H1 (cell line): Measurements from ENCODE around the gene ZNF786. TPM values are rescaled to one million over a fixed set of nuclear protein-coding genes. Genes with fewer than 3 reads are reported as not detected.
A peak's percentile ranks its signal among the peaks of the same experiment; 100 is the strongest.

Experiments
- CTCF ChIA-PET: fragments of 300-600 bp; sonication (Branson Sonifier 250); formaldehyde crosslinking; loops from one replicate; lab custom pipeline; 2021; ENCODE audit not compliant: partially characterized antibody; lab: Charles Lee
- POLR2A ChIA-PET: fragments of 300-600 bp; sonication (Branson Sonifier 250); formaldehyde crosslinking; loops from one replicate; lab custom pipeline; 2021; ENCODE audit warnings: inconsistent platforms; ENCODE audit not compliant: partially characterized antibody; lab: Charles Lee
- DNase-seq, 2 experiments: peaks; one replicate each; pipeline versions ENCODE4 v3.0.0 to v3.0.0-alpha.2; 2010 to 2022; ENCODE audit warnings: low spot score in 2 of 2, low read depth in 1 of 2, mixed read lengths in 1 of 2
- FAIRE-seq: peaks from 2 replicates; lab custom pipeline; 2011; peaks lifted over from hg19 to GRCh38; lab: Jason Lieb, UNC
- H2AFZ ChIP-seq: 2 replicates; pipeline ENCODE4 v1.8.1; 2012; ENCODE audit warnings: low read length, inconsistent platforms
- H2AK5ac ChIP-seq: 2 replicates; pipeline ENCODE4 v1.6.1; 2013; ENCODE audit warnings: low read depth, low read length
- H2BK120ac ChIP-seq: replicated peaks from 2 replicates; pipeline ENCODE3; 2013; ENCODE audit warnings: low read depth, low read length, inconsistent platforms
- H2BK12ac ChIP-seq: 2 replicates; pipeline ENCODE4 v1.6.1; 2013; ENCODE audit warnings: low read depth, low read length
- H2BK15ac ChIP-seq: 2 replicates; pipeline ENCODE4 v1.6.1; 2013; ENCODE audit warnings: low read length
- H2BK20ac ChIP-seq: 2 replicates; pipeline ENCODE4 v1.6.1; 2013; ENCODE audit warnings: low read length
- H2BK5ac ChIP-seq: 2 replicates; pipeline ENCODE4 v1.6.1; 2013; ENCODE audit warnings: low read depth, low read length
- H3K14ac ChIP-seq: 2 replicates; pipeline ENCODE4 v1.6.1; 2013; ENCODE audit warnings: inconsistent platforms; ENCODE audit not compliant: insufficient read length
- H3K18ac ChIP-seq: 2 replicates; pipeline ENCODE4 v1.6.1; 2013; ENCODE audit warnings: low read length; ENCODE audit errors: extremely low read depth
- H3K23ac ChIP-seq: 2 replicates; pipeline ENCODE4 v1.6.1; 2013; ENCODE audit warnings: inconsistent platforms; ENCODE audit not compliant: insufficient read length
- H3K23me2 ChIP-seq: 2 replicates; pipeline ENCODE4 v1.6.1; 2013; ENCODE audit warnings: low read depth, low read length
- H3K27ac ChIP-seq: 2 replicates; pipeline ENCODE4 v1.6.1; 2011; ENCODE audit warnings: low read depth, low read length, inconsistent platforms
- H3K27me3 ChIP-seq, 4 experiments: replicated peaks in 1 of 4; 1 replicate in 1 of 4; 2 replicates in 3 of 4; pipeline versions ENCODE4 v1.6.1 to v1.8.1; 2011 to 2013; ENCODE audit warnings: low read length in 3 of 4, mild to moderate bottlenecking in 3 of 4, inconsistent platforms in 2 of 4, mixed read lengths in 2 of 4, moderate library complexity in 1 of 4; ENCODE audit not compliant: control insufficient read depth in 3 of 4, insufficient read depth in 3 of 4; ENCODE audit errors: extremely low read depth in 1 of 4
- H3K36me3 ChIP-seq, 4 experiments: 2 replicates each; pipeline versions ENCODE4 v1.6.1 to v1.8.1; 2011 to 2013; ENCODE audit warnings: mild to moderate bottlenecking in 4 of 4, low read length in 3 of 4, moderate library complexity in 2 of 4, control low read depth in 1 of 4, inconsistent platforms in 1 of 4; ENCODE audit not compliant: insufficient read depth in 4 of 4, control insufficient read depth in 2 of 4
- H3K4ac ChIP-seq: replicated peaks from 2 replicates; pipeline ENCODE3; 2013; ENCODE audit warnings: low read length, low read depth, mixed read lengths, inconsistent platforms; ENCODE audit not compliant: insufficient read length
- H3K4me1 ChIP-seq, 4 experiments: replicated peaks in 1 of 4; 1 replicate in 1 of 4; 2 replicates in 3 of 4; pipeline versions ENCODE4 v1.6.1 to v1.8.1; 2011 to 2013; ENCODE audit warnings: low read length in 3 of 4, inconsistent platforms in 2 of 4, mixed read lengths in 1 of 4; ENCODE audit not compliant: insufficient read depth in 4 of 4, control insufficient read depth in 3 of 4
- H3K4me2 ChIP-seq, 2 experiments: 2 replicates each; pipeline versions ENCODE4 v1.6.1 to v1.8.1; 2011 to 2013; ENCODE audit warnings: low read depth in 2 of 2, low read length in 2 of 2, control low read depth in 1 of 2, inconsistent platforms in 1 of 2, mild to moderate bottlenecking in 1 of 2; ENCODE audit not compliant: insufficient read depth in 1 of 2
- H3K4me3 ChIP-seq, 4 experiments: fragments of 200-600, 300-600 bp in 1 of 4; sonication (generic), shearing (Covaris generic), sonication (Bioruptor Twin) in 1 of 4; 2 replicates each; pipeline versions ENCODE4 v1.5.1 to v1.8.1; 2011 to 2016; ENCODE audit warnings: low read length in 4 of 4, low read depth in 3 of 4, control low read depth in 2 of 4, inconsistent platforms in 2 of 4, mild to moderate bottlenecking in 2 of 4, mixed read lengths in 1 of 4, moderate library complexity in 1 of 4; ENCODE audit not compliant: insufficient read depth in 2 of 4; ENCODE audit errors: extremely low read depth in 1 of 4
- H3K56ac ChIP-seq: replicated peaks from 2 replicates; pipeline ENCODE3; 2013; ENCODE audit warnings: low read depth, mild to moderate bottlenecking, mixed read lengths, low read length, inconsistent platforms; ENCODE audit not compliant: insufficient read length
- H3K79me1 ChIP-seq: 2 replicates; pipeline ENCODE4 v1.6.1; 2013; ENCODE audit warnings: low read depth, low read length, control low read depth
- H3K79me2 ChIP-seq, 2 experiments: 2 replicates each; pipeline versions ENCODE4 v1.6.1 to v1.8.1; 2012 to 2013; ENCODE audit warnings: low read length in 2 of 2, mild to moderate bottlenecking in 2 of 2, inconsistent platforms in 1 of 2; ENCODE audit not compliant: insufficient read depth in 2 of 2, control insufficient read depth in 1 of 2
- H3K9ac ChIP-seq, 4 experiments: replicated peaks in 1 of 4; 1 replicate in 1 of 4; 2 replicates in 3 of 4; pipeline versions ENCODE4 v1.6.1 to v1.8.1; 2011 to 2013; ENCODE audit warnings: low read depth in 3 of 4, low read length in 3 of 4, control low read depth in 2 of 4, mild to moderate bottlenecking in 2 of 4, moderate library complexity in 2 of 4, inconsistent platforms in 1 of 4; ENCODE audit errors: extremely low read depth in 1 of 4
- H3K9me3 ChIP-seq, 2 experiments: 2 replicates each; pipeline versions ENCODE4 v1.6.1 to v1.8.1; 2012 to 2013; ENCODE audit warnings: mild to moderate bottlenecking in 2 of 2, moderate library complexity in 2 of 2, control low read depth in 1 of 2, inconsistent platforms in 1 of 2, low read depth in 1 of 2, low read length in 1 of 2, mixed read lengths in 1 of 2; ENCODE audit not compliant: insufficient read depth in 2 of 2
- H4K20me1 ChIP-seq, 2 experiments: replicated peaks in 1 of 2; 2 replicates each; pipeline versions ENCODE3 to v1.8.1; 2011 to 2013; ENCODE audit warnings: inconsistent platforms in 2 of 2, low read length in 2 of 2, mild to moderate bottlenecking in 1 of 2; ENCODE audit not compliant: insufficient read depth in 2 of 2, control insufficient read depth in 1 of 2
- H4K5ac ChIP-seq: 2 replicates; pipeline ENCODE4 v1.6.1; 2013; ENCODE audit warnings: low read length, low read depth, mixed read lengths, inconsistent platforms; ENCODE audit not compliant: insufficient read length
- H4K8ac ChIP-seq: 2 replicates; pipeline ENCODE4 v1.8.0; 2013; ENCODE audit warnings: mild to moderate bottlenecking, moderate library complexity, low read length, inconsistent platforms; ENCODE audit not compliant: insufficient read depth; ENCODE audit errors: extremely low read depth
- H4K91ac ChIP-seq: replicated peaks from 2 replicates; pipeline ENCODE3; 2013; ENCODE audit warnings: low read length, mixed read lengths, inconsistent platforms; ENCODE audit not compliant: insufficient read length
- BCL11A ChIP-seq, 2 experiments: IDR thresholded peaks; one replicate each; pipeline ENCODE4 v1.6.1; 2011; ENCODE audit warnings: low read depth in 2 of 2, low read length in 2 of 2, mild to moderate bottlenecking in 2 of 2
- CEBPB ChIP-seq: IDR thresholded peaks from 2 replicates; pipeline ENCODE4 v1.6.1; 2012; ENCODE audit warnings: low read depth, low read length
- EP300 ChIP-seq, 2 experiments: IDR thresholded peaks; 1 replicate in 1 of 2; 2 replicates in 1 of 2; pipeline ENCODE4 v1.6.1; 2011 to 2012; ENCODE audit warnings: low read depth in 2 of 2, low read length in 2 of 2, mild to moderate bottlenecking in 2 of 2, borderline replicate concordance in 1 of 2, inconsistent platforms in 1 of 2, moderate library complexity in 1 of 2
- KDM4A ChIP-seq: IDR thresholded peaks from one replicate; pipeline ENCODE4 v1.7.1; 2012; ENCODE audit warnings: low read depth, mild to moderate bottlenecking, moderate library complexity, low read length, inconsistent platforms; ENCODE audit not compliant: severe bottlenecking
- PHF8 ChIP-seq: fragments of 200-600 bp; sonication (generic); conservative IDR thresholded peaks from 2 replicates; pipeline ENCODE4 v1.7.1; 2012; ENCODE audit warnings: low read depth, mild to moderate bottlenecking, inconsistent platforms, low read length, moderate library complexity
- RAD21 ChIP-seq, 2 experiments: IDR thresholded peaks in 1 of 2; conservative IDR thresholded peaks in 1 of 2; 2 replicates each; pipeline ENCODE4 v1.6.1; 2011; ENCODE audit warnings: low read depth in 2 of 2, low read length in 2 of 2, improper control_type of control experiment in 1 of 2, inconsistent platforms in 1 of 2, mild to moderate bottlenecking in 1 of 2, moderate library complexity in 1 of 2
- TCF12 ChIP-seq: IDR thresholded peaks from 2 replicates; pipeline ENCODE4 v1.6.1; 2011; ENCODE audit warnings: low read depth, mild to moderate bottlenecking, low read length
- WGBS, 2 experiments: shearing (Covaris generic) in 1 of 2; methylation state at CpG; one replicate each; pipeline versions ENCODE4 v1.1.6 to v1.1.7; 2013 to 2015; ENCODE audit warnings: low lambda C conversion rate in 2 of 2, mixed read lengths in 2 of 2, inconsistent platforms in 1 of 2, low coverage in 1 of 2, missing lambda C conversion rate in 1 of 2; ENCODE audit not compliant: insufficient replicate concordance in 2 of 2, insufficient coverage in 1 of 2, insufficient read length in 1 of 2; ENCODE audit errors: extremely low coverage in 1 of 2, missing lambda C conversion rate in 1 of 2; 5-methylcytosine and 5-hydroxymethylcytosine counted together
- polyA plus RNA-seq, 7 experiments: library from polyadenylated mRNA; depleted of rRNA in 3 of 7; stranded (reverse) in 5 of 7; unstranded in 2 of 7; fragments of >200 nt in 5 of 7; fragments of 200-250 nt in 2 of 7; gene quantifications; 1 replicate in 5 of 7; 2 replicates in 1 of 7; 4 replicates in 1 of 7; pipeline versions ENCODE4 v1.2.1 to v1.2.3, GENCODE V29; 2011 to 2013; ENCODE audit warnings: missing spikeins in 2 of 7, mixed read lengths in 2 of 7
- total RNA-seq: library from RNA; stranded (reverse); fragmentation: NEBNext Ultra II Directional; extraction: Animal tissue kit (Norgen Biotek cat#: 25700); gene quantifications from 2 replicates; pipeline ENCODE4 v1.2.1, GENCODE V29; 2021
- TF ChIP-seq, protein P1 (sequence below), 3 experiments: IDR thresholded peaks; 1 replicate in 2 of 3; 2 replicates in 1 of 3; pipeline versions ENCODE4 v1.5.1 to v1.6.1; 2011; ENCODE audit warnings: low read length in 3 of 3, mild to moderate bottlenecking in 3 of 3, inconsistent platforms in 2 of 3, low read depth in 1 of 3, moderate library complexity in 1 of 3; ENCODE audit not compliant: insufficient read depth in 1 of 3; ENCODE audit errors: control extremely low read depth in 1 of 3
- TF ChIP-seq, protein P2 (sequence below): IDR thresholded peaks from 2 replicates; pipeline ENCODE4 v1.6.1; 2012; ENCODE audit warnings: inconsistent platforms

The ZNF786 gene
- total and polyA plus RNA-seq, 2 of the 8 experiments (the other 6 are each of a cell fraction or from before 2014, with no cell fraction given) = 7.7 to 16.3 TPM

DNA sequence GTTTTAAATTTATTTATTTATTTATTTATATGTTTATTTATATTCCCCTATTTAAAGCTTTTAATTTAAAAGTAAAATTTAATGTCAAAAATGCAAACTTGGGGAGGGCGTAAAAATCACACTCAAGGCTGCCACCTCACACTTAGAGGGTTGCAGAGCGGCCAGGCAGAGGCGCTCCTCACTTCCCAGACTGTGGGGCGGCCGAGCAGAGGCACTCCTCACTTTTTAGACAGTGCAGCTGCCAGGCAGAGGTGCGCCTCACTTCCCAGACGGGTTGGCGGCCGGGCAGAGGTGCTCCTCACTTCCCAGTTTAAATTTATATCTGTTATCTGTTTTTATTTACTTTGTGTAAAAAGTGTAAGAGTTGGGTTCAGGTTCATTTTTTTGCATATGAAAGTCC is 45.6 kb upstream of the ZNF786 start:
- Histone ChIP-seq H2BK20ac (no peak overlapping the region), H2AK5ac (no peak overlapping the region), H2BK15ac (no peak overlapping the region), H3K4me2 (no peak overlapping the region), H3K18ac (no peak overlapping the region), H3K23ac (no peak overlapping the region), H4K91ac (no peak overlapping the region), H2BK120ac (no peak overlapping the region), H3K27ac (no peak overlapping the region), H3K23me2 (no peaks in the 10 kb centered on the region), H2BK5ac (no peak overlapping the region), H3K79me1 (no peaks in the 10 kb centered on the region), H2AFZ (no peak overlapping the region), H3K4me1 (peaks cover 0 to 3% (median 0%) of the 10 kb centered on the region in 4 experiments; a peak in 1 of 7 replicates), H3K4me3 (no peak overlapping the region), H3K9me3 (peaks cover 0 to under 1% of the 10 kb centered on the region in 2 experiments; a peak in 2 of 4 replicates), H2BK12ac (no peak overlapping the region), H3K36me3 (peaks cover 0 to 11% (median 5%) of the 10 kb centered on the region in 4 experiments; a peak in 3 of 8 replicates), H3K9ac (no peak overlapping the region), H4K20me1 (no peaks in the 10 kb centered on the region), H3K79me2 (no peaks in the 10 kb centered on the region), H3K56ac (no peak overlapping the region), H3K14ac (no peak overlapping the region), H4K5ac (no peak overlapping the region), H3K4ac (no peak overlapping the region), H3K27me3 (no peaks in the 10 kb centered on the region), H4K8ac (no peak overlapping the region; the same call in 1 of the 2 replicates)
- CTCF ChIA-PET = interaction anchor here (0.6 to 4.9 kb wide), 9 partner anchors 8 to 65 kb away, joined by 3 to 34 read pairs (median 5); partner anchors contain the start of genes ZNF398 and ZNF425
- POLR2A ChIA-PET = interaction anchor here (1.1 to 8.2 kb wide), 8 partner anchors 10 to 48 kb away, joined by 3 to 75 read pairs (median 4); partner anchors contain the start of genes ZNF398 and ZNF425
- DNase-seq (no peak), FAIRE-seq (no peak)
- 91% methylated on average over 9 of the region's 9 CpGs; no CpG with 5 or more reads in 1 of the 2 experiments for WGBS, 2 experiments
- no peak for TF ChIP-seq KDM4A
- peak in 1 of 2 experiments; percentile 51; a peak in 1 of 3 replicates for TF ChIP-seq EP300 (IDR thresholded peaks at IDR 0.05; ENCODE audit: borderline replicate concordance in 1 of 2, low read depth in 2 of 2, low read length in 2 of 2)
- TF ChIP-seq, protein P1, sequence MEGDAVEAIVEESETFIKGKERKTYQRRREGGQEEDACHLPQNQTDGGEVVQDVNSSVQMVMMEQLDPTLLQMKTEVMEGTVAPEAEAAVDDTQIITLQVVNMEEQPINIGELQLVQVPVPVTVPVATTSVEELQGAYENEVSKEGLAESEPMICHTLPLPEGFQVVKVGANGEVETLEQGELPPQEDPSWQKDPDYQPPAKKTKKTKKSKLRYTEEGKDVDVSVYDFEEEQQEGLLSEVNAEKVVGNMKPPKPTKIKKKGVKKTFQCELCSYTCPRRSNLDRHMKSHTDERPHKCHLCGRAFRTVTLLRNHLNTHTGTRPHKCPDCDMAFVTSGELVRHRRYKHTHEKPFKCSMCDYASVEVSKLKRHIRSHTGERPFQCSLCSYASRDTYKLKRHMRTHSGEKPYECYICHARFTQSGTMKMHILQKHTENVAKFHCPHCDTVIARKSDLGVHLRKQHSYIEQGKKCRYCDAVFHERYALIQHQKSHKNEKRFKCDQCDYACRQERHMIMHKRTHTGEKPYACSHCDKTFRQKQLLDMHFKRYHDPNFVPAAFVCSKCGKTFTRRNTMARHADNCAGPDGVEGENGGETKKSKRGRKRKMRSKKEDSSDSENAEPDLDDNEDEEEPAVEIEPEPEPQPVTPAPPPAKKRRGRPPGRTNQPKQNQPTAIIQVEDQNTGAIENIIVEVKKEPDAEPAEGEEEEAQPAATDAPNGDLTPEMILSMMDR (IDR thresholded peaks at IDR 0.05; ENCODE audit: control extremely low read depth in 1 of 3, insufficient read depth in 1 of 3, low read depth in 1 of 3, low read length in 3 of 3) = peak in 1 of 3 experiments; percentile 8; a peak in 1 of 4 replicates
- no peak for TF ChIP-seq CEBPB
- TF ChIP-seq, protein P2, sequence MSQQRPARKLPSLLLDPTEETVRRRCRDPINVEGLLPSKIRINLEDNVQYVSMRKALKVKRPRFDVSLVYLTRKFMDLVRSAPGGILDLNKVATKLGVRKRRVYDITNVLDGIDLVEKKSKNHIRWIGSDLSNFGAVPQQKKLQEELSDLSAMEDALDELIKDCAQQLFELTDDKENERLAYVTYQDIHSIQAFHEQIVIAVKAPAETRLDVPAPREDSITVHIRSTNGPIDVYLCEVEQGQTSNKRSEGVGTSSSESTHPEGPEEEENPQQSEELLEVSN = no peak
- no peak for TF ChIP-seq BCL11A (IDR thresholded peaks at IDR 0.05; ENCODE audit: low read depth in 2 of 2, low read length in 2 of 2)
- TF ChIP-seq TCF12 = no peak
- TF ChIP-seq PHF8 = no peak
- peak in 1 of 2 experiments; percentile 16; a peak in 2 of 4 replicates for TF ChIP-seq RAD21 (IDR thresholded peaks at IDR 0.05 in 1 of 2, conservative IDR thresholded peaks at IDR 0.05 in 1 of 2; ENCODE audit: low read depth in 2 of 2, low read length in 2 of 2)
